Erythroblast (primary cell): ENCODE data around the gene UPF1.

Experiments used
- GATA1 ChIP-seq: IDR thresholded peaks from 2 replicates; pipeline ENCODE4 v1.6.1; 2011; ENCODE audit warnings: low read depth, mild to moderate bottlenecking, control low read depth, low read length, moderate library complexity
- POLR2A ChIP-seq: IDR thresholded peaks from 2 replicates; pipeline ENCODE4 v1.6.1; 2011; ENCODE audit warnings: mild to moderate bottlenecking, low read length

DNA sequence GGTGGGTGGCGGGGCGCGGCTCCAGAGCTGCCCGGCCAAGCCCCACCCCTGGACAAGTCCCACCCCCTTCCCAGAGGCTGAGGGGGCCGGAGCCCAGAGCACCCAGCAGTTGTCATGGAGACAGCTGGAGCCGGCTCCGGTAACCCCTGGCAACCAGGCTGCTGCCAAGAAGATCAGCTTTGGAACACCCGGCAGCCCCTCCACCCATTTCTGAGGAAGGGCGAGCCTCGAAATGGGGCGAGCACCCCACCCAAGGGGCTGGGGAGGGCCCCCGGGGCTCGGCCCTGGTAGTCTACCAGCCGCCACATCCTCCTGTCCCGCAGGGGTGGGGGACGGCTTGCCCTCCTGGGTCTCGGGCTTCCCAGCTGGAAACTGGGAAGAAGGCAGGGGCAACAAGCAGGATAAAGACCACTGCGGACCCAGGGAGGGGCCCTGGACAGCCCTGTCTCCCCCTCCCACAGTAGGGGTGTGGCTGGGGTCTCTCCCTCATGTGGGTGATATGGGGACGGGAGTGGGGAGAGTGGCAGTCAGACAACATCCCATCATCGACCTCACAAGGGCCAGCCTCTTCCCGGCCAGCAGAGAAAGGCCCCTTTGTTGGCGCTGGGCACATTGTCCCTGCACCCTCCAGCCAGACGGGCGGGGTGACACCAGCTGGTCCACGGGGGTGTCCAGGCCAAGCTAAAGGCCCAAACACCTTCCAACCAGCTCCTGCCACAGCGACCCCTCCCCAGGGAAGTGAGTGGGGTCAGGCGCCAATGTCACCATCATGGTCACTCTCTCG lies 62.7 kb downstream of the UPF1 start:
- no peak for TF ChIP-seq POLR2A
- TF ChIP-seq GATA1 = no peak
